Fibroblast of lung (primary cell): ENCODE results near the gene LMAN1L. TPM values are rescaled to one million over a fixed set of nuclear protein-coding genes. Genes with fewer than 3 reads are reported as not detected.
A peak's percentile ranks its signal among the peaks of the same experiment; 100 is the strongest.

Experiments
- DNase-seq, 2 donors: peaks; one replicate each; pipeline versions ENCODE4 v3.0.0 to v3.0.0-alpha.2; 2010; ENCODE audit warnings: low read depth in 2 of 2
- H2AFZ ChIP-seq: 2 replicates; pipeline ENCODE4 v1.5.1; 2012; ENCODE audit warnings: low read length, control low read depth, inconsistent platforms
- H3K27ac ChIP-seq: 2 replicates; pipeline ENCODE4 v1.5.1; 2011; ENCODE audit warnings: low read length, control low read depth; ENCODE audit not compliant: insufficient read depth
- H3K27me3 ChIP-seq: 2 replicates; pipeline ENCODE4 v1.5.1; 2011; ENCODE audit warnings: mild to moderate bottlenecking, low read length; ENCODE audit not compliant: control insufficient read depth, insufficient read depth
- H3K36me3 ChIP-seq: 2 replicates; pipeline ENCODE4 v1.5.1; 2011; ENCODE audit warnings: low read length; ENCODE audit not compliant: control insufficient read depth, insufficient read depth
- H3K4me1 ChIP-seq: 2 replicates; pipeline ENCODE4 v1.5.1; 2011; ENCODE audit warnings: low read length; ENCODE audit not compliant: control insufficient read depth, insufficient read depth; ENCODE audit errors: extremely low read depth
- H3K4me2 ChIP-seq: 2 replicates; pipeline ENCODE4 v1.5.1; 2011; ENCODE audit warnings: low read length, control low read depth; ENCODE audit not compliant: insufficient read depth; ENCODE audit errors: extremely low read depth
- H3K4me3 ChIP-seq, 4 experiments: fragments of 200-600 bp in 1 of 4; sonication (generic) in 1 of 4; replicated peaks in 1 of 4; 2 replicates each; pipeline ENCODE4 v1.5.1; 2011 to 2016; ENCODE audit warnings: low read length in 4 of 4, low read depth in 3 of 4, mild to moderate bottlenecking in 3 of 4, control low read depth in 2 of 4, inconsistent platforms in 1 of 4, mixed read lengths in 1 of 4; ENCODE audit not compliant: insufficient read depth in 1 of 4; ENCODE audit errors: control extremely low read depth in 1 of 4
- H3K79me2 ChIP-seq: 2 replicates; pipeline ENCODE4 v1.5.1; 2012; ENCODE audit warnings: mild to moderate bottlenecking, low read length, inconsistent platforms; ENCODE audit not compliant: control insufficient read depth, insufficient read depth
- H3K9ac ChIP-seq: 2 replicates; pipeline ENCODE4 v1.5.1; 2011; ENCODE audit warnings: mild to moderate bottlenecking, low read length, control low read depth; ENCODE audit not compliant: insufficient read depth
- H3K9me3 ChIP-seq: 2 replicates; pipeline ENCODE4 v1.5.1; 2012; ENCODE audit warnings: low read depth, low read length; ENCODE audit not compliant: control insufficient read depth, insufficient read depth
- H4K20me1 ChIP-seq: 2 replicates; pipeline ENCODE4 v1.5.1; 2011; ENCODE audit warnings: low read length; ENCODE audit not compliant: control insufficient read depth, insufficient read depth; ENCODE audit errors: extremely low read depth
- EZH2 ChIP-seq: IDR thresholded peaks from 2 replicates; pipeline ENCODE4 v1.5.1; 2012; ENCODE audit warnings: low read length, control low read depth, mild to moderate bottlenecking; ENCODE audit errors: missing control alignments
- polyA plus RNA-seq, 2 donors: library from polyadenylated mRNA; depleted of rRNA in 1 of 2; stranded (reverse) in 1 of 2; unstranded in 1 of 2; fragments of >200 nt; gene quantifications; 2 replicates each; pipeline ENCODE4 v1.2.1, GENCODE V29; 2011 to 2012; ENCODE audit warnings: missing spikeins in 1 of 2
- total RNA-seq: library from RNA; depleted of rRNA; stranded (reverse); fragments of >200 nt; gene quantifications from 2 replicates; pipeline ENCODE4 v1.2.1, GENCODE V29; 2014
- TF ChIP-seq, protein P1 (sequence below), 2 donors: IDR thresholded peaks in 1 of 2; conservative IDR thresholded peaks in 1 of 2; 1 replicate in 1 of 2; 2 replicates in 1 of 2; pipeline ENCODE4 v1.5.1; 2011 to 2012; ENCODE audit warnings: low read length in 2 of 2, control low read depth in 1 of 2, inconsistent platforms in 1 of 2, low read depth in 1 of 2, mild to moderate bottlenecking in 1 of 2

LMAN1L gene
- total and polyA plus RNA-seq, 2 donors (not counting 1 experiment from before 2014, with no cell fraction given), result not detected

DNA sequence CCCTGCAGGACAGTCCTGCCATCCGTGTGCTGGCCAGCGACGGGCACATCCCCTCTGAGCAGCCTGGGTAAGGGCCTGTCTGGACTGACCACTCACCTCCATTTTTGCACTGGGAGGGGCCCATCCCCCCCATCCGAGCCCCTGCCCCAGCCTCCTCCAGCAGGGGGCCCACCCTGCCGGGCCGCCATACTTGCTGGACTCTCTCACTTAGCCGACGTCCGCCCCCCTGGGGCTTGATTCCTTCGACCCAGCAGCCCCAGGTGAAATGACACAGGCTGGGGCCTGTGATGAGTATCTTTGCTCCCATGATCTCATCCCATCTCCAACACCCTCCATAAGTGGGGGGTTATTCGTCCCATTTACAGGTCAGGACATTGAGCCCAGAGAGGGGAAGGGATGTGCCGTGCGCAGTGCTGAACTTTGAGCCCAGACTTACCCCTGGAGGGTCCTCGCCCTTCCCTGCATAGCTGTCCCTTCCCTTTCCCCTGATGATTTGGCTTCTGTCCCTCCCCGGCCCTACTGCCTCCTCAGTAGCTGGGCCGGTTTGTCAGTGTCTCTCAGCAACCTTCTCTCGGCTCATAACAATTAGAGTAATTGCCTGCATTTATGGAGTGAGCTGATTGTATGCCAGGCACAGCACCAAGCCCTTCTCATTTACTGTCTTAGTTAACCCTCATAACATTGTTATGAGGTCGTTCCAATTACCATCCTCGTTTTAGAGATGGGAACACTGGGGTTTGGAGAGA, 4.2 kb downstream of the LMAN1L start:
- Histone ChIP-seq H3K36me3 (no peaks in the 10 kb centered on the region), H3K79me2 (no peaks in the 10 kb centered on the region), H3K27ac (no peak overlapping the region), H3K9ac (no peak overlapping the region), H4K20me1 (no peaks in the 10 kb centered on the region), H3K9me3 (no peaks in the 10 kb centered on the region), H3K4me3 (no peak overlapping the region), H2AFZ (no peak overlapping the region), H3K4me2 (no peak overlapping the region), H3K27me3 (peaks cover 9% of the 10 kb centered on the region), H3K4me1 (no peaks in the 10 kb centered on the region)
- TF ChIP-seq, protein P1, sequence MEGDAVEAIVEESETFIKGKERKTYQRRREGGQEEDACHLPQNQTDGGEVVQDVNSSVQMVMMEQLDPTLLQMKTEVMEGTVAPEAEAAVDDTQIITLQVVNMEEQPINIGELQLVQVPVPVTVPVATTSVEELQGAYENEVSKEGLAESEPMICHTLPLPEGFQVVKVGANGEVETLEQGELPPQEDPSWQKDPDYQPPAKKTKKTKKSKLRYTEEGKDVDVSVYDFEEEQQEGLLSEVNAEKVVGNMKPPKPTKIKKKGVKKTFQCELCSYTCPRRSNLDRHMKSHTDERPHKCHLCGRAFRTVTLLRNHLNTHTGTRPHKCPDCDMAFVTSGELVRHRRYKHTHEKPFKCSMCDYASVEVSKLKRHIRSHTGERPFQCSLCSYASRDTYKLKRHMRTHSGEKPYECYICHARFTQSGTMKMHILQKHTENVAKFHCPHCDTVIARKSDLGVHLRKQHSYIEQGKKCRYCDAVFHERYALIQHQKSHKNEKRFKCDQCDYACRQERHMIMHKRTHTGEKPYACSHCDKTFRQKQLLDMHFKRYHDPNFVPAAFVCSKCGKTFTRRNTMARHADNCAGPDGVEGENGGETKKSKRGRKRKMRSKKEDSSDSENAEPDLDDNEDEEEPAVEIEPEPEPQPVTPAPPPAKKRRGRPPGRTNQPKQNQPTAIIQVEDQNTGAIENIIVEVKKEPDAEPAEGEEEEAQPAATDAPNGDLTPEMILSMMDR (conservative IDR thresholded peaks at IDR 0.05 in 1 of 2, IDR thresholded peaks at IDR 0.05 in 1 of 2; ENCODE audit: low read depth in 1 of 2, low read length in 2 of 2), result no peak
- TF ChIP-seq EZH2, result no peak
- no peak for DNase-seq

DNA sequence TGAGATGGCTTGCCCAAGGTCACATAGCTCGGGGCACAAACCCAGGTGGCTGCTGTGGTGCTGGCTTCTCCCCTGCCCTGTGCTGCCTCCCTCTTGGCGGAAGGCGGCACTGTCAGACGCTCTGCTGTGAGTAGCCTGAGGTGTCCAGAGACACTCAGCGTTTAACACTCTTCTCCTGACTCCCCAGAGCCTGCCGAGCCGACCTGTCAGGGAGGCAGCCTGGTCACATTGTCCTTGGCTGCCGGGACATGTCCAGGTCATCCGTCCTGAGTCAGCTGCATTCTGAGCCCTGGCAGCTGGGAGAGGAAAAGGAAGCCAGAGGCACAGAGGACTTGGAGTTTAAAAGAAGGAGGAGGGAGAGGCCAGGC, 4.7 kb downstream of the LMAN1L start:
- Histone ChIP-seq H3K4me2 (no peak overlapping the region), H3K4me1 (no peaks in the 10 kb centered on the region), H2AFZ (no peak overlapping the region), H3K4me3 (no peak overlapping the region), H3K9ac (no peak overlapping the region), H3K27me3 (peaks cover 9% of the 10 kb centered on the region), H3K9me3 (no peaks in the 10 kb centered on the region), H4K20me1 (no peaks in the 10 kb centered on the region), H3K36me3 (no peaks in the 10 kb centered on the region), H3K79me2 (no peaks in the 10 kb centered on the region), H3K27ac (no peak overlapping the region)
- DNase-seq, result peak in 1 of 2 donors; percentile 14
- TF ChIP-seq, protein P1 (conservative IDR thresholded peaks at IDR 0.05 in 1 of 2, IDR thresholded peaks at IDR 0.05 in 1 of 2; ENCODE audit: low read depth in 1 of 2, low read length in 2 of 2), result peak in 1 of 2 donors; percentile 30
- no peak for TF ChIP-seq EZH2

DNA sequence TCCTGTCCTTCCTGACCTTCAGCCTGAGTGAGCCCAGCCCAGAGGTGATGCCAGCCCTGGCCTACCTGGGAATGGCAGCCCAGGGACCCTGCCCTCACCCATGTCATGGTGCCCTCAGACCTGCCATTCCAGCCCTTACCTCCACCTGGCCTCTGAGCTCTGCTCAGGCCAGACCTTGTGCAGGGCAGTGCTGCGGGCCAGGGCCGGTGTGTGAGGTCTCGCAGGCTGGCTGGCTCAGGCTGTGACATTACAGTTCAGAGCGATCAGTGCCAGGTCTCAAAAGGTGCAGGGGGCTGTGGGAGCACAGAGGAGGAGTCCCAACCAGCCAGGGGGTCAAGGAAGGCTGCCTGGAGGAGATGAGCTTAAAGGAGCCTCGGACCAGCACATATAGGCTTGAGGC, 7.4 kb downstream of the LMAN1L start:
- no peak overlapping the region for H3K9ac ChIP-seq
- H3K4me3 ChIP-seq, result no peak overlapping the region
- no peaks in the 10 kb centered on the region for H3K36me3 ChIP-seq
- peaks cover 17% of the 10 kb centered on the region for H3K27me3 ChIP-seq
- no peak overlapping the region for H2AFZ ChIP-seq
- TF ChIP-seq EZH2, result no peak
- H3K27ac ChIP-seq, result no peak overlapping the region
- no peaks in the 10 kb centered on the region for H3K4me1 ChIP-seq
- H3K79me2 ChIP-seq, result no peaks in the 10 kb centered on the region
- no peak overlapping the region for H3K4me2 ChIP-seq
- no peak for DNase-seq
- no peaks in the 10 kb centered on the region for H3K9me3 ChIP-seq
- no peaks in the 10 kb centered on the region for H4K20me1 ChIP-seq
